Activated naive CD4-positive, alpha-beta T cell (primary cell): Measurements from ENCODE around the gene PLPP2.
A peak's percentile ranks its signal among the peaks of the same experiment; 100 is the strongest.
"Not testable (repeated sequence)": the region's sequence is repeated elsewhere in the genome, so short reads cannot be mapped to it uniquely, and the experiment has no call there.

ENCODE experiments used
- DNase-seq, 4 experiments: peaks; one replicate each; lab custom pipeline; 2025; lab: John Stamatoyannopoulos, UW

The PLPP2 gene

DNA sequence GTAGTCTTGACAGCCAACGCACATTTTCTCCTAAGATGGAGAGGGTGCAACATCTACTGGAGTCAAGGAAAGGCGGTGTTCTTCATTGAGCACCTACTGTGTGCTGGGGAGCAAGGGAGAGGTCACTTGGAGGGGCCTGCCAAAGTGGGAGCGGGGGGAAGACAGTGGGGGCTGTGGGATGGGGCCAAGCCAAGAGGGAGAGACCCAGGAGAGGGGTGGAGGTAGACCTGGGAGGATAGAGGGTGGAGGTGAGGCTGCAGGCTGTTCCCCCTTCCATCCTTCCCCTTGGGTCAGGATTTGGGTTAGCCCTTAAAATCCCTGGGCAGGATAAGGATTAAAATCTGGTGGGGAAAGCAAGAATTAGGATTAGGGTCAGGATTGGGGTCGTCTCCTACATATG is 1.7 kb upstream of the PLPP2 start:
- DNase-seq: no peak

DNA sequence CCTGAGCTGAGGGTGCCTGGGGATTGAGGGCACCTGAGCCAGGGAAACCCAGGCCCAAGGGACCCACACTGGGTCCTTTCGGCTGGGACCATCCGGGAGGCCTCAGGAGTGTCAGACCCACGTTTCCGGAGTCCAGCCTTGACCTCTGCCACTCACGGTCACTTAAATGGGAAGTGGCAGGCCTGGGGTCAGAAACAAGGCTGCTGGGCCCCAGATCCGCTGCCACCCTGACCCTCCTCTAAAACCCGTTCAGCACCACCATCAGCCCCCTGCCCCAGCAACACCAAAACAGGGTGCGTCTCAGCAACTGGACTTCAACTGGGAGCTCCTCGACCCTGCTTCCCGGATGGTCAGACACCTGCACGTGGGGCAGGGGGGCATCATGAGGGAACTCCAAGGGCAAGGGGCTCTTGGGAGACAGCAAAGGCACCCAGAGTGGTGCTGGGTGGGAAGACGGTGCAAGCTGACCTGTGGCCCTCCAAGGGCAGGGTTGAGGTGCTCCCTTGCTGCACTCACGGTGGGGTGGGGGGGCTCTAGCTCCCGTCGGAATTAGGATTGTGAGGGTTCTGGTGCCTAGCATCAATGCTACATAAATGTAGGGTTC is 1.2 kb upstream of the PLPP2 start:
- no peak for DNase-seq

DNA sequence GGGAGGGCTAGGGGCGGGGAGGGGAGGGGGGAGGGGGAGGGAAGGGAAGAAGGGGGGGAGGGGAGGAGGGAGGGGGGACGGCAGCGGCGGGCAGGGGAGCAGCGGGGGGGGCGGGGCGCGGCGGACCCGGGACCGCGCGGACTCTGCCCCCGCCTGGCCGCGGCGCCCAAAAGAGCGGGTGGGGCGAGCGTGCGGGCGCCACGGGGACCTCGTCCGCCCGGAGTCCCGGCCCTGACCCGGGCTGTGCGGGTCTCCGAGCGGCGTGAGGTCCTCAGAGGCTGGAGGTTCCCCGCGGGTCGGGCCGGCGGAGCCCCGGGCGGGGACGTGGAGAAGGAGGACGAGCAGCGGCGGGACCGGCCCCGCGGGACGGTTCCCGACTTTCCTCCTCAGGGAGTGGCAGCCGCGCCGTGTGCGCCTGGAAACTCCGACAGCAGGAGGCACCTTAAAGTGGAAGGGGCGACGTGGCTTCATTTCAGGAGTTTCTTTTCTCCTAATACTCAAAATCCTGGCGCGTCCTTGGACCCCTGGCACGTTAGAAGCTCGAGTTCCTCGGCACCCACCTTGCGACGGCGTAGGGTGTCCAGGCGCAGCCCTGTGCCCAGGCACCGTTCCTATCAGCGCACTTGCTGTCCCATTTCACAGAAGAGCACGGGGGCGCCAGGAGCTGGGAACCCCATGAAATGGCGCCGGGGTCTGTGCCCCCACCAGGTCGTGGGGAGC is 518 bp upstream of the PLPP2 start:
- no peak for DNase-seq

DNA sequence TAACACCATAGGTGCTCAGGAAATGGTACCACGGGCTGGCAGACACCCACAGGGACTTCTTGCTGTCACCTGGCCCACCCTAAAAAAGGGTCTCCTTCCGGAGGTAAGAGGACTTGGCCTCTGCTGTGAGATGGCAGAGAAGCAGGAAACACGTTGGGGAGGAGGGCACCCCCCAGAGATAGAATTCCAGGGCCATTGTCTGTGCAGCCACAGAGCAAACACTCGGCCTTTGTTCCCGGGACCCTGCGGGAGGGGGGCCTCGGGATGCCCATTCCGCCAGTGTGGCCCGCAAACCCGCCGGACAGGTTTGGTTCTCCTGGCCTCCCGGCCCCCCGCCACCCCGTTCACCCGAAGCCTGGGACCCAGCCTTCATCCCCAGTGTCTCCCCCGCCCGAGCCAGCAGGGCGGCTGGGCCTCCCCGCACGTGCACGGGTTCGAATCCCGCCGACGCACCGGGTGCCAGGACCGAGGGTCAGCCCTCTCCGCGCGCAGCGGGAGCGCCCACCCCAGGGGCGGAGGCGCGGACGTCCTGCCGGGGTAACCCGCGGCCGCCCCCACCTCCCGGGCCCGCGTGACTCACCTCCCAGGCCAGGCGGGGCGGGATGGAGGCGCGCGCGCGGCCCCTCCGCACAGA is 714 bp downstream of the PLPP2 start:
- peak in 1 of 4 experiments; percentile 19 for DNase-seq

DNA sequence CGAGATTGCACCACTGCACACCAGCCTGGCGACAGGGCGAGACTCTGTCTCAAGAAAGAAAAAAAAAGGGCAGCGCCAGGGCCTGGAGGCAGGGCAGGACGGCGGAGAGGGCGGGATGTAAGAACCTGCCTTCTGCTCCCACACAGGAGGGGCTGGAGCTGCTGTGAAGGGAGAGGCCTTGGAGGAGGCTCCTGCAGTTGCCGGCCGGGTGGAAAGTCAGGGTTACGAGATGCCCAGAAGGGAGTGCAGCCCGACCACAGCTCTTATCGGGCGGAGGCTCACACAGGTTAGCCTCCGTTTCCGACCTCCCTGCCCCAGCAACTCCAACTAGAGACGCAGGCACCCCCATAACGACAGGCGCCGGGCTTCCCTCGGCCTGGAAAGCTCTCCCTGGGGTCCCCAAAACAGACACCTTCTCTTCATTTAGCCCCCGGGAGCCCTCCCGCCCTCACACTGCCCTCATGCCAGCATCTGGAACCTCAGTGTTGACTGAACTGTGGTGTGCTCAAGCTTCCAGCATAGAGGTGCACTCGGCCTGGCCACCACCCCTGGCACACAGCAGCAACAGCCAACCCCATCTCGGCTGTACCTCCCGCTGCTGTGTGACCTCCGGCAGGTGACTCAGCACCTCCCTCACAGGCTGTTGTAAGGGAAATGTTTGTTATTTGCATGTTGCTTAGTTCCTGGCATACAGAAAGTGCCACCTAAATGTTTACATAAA is 1.4 kb downstream of the PLPP2 start:
- no peak for DNase-seq

DNA sequence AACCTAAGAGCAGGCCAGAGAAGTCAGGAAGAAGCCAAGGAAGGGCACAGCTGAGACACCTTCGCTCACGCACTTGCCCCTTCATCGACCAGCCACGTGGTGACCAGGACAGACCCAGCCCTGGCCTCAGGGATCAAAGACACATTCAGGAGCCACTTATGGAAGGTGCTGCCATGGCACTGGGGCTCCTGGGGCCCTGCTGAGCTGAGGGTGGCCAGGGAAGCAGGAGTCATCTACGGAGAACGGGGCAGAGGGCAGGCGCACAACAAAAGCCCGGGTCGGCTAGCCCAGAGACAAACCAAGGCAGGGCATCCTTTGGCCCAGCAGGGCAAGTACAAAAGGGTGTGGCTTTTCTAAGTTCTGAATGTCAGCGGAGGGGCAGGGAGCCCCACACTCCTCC is 2.3 kb downstream of the PLPP2 start:
- DNase-seq: no peak

DNA sequence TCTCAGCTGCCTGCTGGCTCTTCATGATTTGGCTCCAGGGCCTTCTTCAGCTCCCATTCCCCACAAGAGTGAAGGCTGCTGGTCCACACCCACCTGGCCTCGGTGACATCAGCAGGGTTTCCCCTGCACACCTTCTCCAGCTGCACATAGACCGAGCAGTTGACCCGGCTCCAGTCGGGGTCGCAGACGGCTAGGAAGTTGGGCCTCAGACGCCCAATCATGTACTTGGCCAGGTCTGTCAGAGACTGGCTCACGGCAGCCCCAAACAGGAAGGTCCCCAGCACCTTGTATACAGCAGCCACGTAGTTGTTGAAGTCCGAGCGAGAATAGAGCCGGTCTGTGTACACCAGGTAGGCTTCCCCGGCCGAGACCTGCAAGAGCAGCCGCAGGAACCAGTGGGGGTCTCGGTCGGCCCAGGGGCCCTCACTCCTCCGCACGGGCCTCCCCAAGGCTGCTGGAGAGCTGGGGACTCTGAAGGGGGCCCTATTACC is 3.8 kb downstream of the PLPP2 start:
- DNase-seq: no peak

DNA sequence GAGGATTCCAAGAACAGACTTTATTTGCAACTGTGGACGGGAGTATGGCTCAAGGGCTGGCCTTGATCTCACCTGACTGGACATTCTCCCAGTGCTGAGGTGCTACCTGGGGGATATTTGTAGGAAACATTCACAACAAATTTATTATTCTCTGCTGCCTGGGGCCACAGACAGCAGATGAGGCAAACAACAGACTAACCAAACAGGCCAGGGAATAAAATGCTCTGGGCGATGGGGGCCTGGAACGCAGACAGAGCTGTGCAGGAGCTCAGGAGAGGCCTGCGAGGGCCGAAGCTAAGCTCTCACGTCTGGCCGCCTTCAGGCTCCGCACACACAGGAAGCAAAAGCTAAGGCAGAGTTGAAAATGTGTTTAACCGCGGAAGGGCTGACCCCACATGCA is 7.8 kb downstream of the PLPP2 start:
- no peak for DNase-seq

DNA sequence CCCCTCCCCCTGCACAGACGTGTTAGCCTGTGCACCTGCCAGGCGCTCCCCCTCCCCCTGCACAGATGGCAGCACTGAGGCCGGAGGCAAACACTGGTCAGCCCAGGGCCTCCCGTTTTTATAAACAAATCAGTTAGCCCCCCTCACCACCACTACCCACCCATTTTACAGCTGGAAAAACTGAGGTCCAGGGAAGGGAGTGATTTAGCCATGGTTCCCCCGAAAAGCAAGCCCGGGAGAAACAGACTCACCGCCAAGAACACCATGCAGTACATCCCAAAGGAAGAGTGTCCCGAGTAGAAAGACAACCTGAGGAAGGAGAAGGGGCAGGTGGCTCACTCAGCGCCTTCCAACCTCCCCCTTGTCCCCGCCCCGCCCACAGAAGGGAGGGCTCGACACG is 8.7 kb downstream of the PLPP2 start:
- no peak for DNase-seq

DNA sequence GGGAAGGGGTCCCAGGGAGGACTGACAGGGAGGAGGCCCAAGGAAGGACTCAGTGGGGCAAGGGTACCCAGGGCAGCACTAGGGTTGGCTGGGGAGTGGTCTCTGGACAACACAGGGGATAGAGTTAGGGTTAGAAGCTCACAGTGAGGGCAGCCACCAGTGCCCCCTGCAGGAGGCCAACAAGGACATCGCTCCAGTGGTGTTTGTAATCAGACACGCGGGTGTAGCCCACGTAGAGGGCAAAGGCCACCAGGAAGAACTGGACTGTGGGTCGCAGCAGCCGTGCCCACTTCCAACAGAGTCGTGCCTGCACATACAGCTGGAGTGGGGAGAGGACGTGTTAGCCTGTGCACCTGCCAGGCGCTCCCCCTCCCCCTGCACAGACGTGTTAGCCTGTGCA is 9.2 kb downstream of the PLPP2 start:
- DNase-seq: no peak

DNA sequence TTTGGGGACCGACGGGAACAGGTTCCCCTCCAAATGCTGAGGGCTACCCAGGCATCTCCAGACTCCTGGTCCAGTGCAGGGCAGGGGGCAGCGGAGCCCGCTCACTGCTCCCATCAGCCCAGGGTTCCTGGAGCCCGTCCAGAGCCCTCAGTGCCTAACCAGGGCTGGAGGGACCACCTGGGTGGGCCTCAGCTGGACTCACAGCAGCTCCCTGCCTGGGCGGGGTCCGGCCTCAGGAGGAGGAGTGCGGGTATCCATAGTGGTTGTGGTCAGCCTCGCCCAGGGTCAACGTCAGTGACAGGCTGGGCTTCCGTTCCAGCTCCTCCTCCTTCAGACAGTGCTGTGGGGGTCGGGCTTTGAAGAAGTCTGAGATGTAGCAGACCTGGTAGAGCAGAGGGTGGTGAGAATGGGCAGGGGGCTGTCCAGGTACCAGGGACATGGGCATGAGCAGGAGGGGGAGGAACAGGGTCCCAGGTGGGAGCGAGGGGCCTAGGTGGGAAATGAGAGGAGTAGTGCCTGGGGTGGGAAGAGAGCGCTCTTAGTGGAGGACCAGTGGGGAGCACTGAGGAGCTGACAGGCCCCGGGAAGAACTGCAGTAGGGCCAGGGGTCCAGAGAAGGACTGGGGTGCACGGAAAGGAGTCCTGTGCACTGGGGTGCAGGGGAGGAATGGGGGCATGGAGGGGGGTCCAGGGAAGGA is 9.9 kb downstream of the PLPP2 start:
- DNase-seq: no peak

DNA sequence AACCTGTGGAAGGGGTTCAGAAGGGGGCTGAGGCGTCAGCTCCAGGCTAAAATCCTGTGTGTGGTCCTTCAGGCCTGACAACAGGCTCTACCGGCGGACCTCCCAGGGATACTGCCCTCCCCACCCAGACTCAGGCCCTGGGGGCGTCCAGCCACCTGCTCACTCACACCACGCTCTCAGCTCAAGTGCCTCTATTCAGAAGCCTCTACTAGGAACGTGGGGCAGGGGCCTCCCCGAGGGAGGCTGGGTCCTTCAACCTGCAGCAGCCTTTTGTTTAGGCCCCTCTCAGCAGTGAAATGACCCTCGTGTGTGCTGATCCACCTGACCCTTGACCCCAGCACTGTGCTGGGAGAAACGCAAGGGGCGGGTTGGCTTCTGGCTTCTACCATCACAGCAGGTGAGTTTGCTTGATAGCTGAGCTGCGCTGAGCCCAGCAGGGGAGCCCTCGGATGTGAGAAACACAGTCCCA is 10.6 kb downstream of the PLPP2 start:
- DNase-seq: no peak

DNA sequence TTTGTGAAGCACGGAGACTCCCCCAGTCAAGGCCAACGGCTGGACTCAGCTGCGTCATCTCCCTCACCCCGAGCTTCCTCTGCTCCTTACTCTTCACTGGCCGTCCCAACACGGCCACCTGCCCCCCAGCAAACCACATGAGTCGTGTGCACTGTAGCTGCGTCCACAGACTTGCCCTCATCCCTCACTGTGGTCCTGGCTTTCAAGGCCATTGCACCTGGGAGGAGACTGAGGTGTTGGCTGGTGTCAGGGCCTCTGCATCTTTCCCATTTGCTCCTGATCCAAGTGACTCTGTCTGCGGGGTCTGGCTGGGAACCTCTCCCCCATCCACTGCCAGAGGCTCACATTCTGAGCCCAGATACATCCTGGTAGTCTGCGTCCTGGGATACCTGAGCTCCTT is 11.5 kb downstream of the PLPP2 start:
- DNase-seq: no peak

DNA sequence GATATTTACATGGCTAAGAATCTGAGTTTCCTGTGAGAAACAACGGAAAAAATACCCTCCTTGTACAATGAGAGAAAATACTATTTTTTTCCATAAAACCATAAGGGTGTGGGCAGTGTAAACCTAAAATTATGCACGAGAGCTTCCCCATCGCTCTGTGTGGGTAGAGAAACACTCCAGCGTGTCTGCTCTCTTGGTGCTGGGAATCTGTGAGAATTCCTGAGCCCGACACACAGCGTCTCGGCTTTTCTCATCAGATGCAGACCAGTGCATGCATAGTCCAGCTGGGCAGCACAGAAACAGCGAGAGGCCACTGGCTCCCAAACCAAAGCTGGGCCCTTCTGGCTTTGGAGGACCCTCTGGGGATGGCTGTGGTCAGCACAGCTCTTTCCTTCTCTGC is 12.0 kb downstream of the PLPP2 start:
- DNase-seq: no peak

DNA sequence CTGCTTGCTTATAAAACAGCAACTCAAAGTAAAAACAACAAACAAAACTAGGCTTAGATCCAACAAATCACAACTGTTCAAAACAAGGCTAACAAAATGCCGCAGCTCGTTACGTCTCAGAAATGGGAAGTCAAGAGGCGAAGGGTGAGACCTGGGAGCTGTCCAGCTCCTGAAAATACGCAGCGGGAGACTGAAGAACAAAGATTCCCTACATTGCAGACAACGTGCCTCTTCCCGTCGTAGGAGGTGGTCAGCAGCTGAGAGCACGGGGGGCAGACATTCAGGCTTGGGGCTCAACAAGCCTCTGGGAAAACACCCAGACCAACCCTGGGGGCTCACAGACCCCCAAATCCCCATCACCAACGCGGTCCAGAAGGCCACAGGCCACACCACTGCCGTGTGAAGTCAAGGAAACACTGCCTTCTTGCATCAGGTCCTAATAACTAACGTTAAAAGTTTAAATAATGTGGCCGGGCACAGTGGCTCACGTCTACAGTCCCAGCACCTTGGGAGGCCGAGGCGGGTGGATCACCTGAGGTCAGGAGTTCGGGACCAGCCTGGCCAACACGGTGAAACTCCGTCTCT is 13.5 kb downstream of the PLPP2 start:
- no peak for DNase-seq

DNA sequence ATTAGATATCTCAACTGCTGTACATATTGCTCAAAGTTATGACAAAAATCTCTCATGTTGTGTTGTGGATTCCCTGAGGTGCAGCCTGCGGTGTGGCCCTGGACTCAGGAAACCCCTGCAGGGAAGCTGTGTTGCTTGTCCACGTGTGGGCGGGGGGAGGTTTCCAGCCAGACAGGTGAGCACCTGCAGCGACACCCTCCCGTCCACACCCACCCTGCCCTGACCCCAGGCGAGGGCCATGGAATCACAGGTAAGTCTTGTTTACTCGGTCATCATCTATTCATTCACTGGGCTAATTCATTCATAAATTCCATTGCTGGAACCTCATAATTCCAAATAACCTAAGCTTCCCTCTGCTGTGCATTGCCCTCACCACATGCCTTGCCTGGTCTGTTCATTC is 14.1 kb downstream of the PLPP2 start:
- no peak for DNase-seq

DNA sequence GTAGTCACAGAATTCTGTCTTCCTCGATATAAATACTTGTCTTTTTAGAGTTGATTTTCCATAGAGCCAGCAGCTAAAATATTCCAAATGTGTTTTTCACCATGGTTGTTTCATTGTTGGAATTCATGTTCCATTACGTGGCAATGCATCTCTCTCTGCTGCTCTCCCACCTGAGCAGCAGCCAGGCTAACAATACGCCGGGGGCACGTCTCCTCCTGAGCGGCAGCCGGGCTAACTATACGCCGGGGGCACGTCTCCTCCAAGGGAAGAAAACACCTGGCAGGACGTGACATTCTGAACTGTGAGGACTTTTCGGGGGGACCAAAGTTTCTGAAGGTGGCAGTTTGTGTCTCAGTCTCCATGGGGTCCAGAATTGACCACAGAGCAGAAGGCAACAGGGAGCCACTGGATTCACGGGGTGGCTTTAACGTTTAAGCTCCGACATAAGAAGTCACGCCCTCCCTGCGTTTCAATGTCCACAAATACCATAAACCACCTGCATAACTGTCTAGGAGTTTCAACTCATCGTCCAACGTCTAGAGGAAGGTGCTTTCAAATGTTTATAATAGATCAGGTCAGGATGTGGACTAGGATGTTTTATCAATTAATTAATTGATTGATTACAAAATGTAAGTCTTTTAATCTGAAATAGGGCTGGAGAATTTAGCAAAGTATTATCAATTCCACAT is 15.1 kb downstream of the PLPP2 start:
- DNase-seq: no peak

DNA sequence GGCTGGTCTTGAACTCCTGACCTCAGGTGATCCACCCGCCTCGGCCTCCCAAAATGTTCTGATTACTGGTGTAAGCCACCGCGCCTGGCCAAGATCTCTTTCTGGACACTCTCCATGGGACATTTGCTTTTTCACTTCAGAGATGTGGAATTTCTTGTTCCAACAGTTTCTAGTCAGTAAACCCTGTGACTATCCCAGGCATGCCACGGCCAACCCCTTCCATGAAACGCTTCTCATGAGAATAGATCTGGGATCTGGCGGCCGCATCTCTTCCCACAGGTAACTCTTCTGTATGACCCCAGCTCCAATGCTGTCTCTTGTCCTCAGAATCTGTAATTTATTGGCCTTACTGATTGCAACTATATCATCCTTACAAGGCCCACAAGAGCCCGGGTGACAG is 16.2 kb downstream of the PLPP2 start:
- no peak for DNase-seq

DNA sequence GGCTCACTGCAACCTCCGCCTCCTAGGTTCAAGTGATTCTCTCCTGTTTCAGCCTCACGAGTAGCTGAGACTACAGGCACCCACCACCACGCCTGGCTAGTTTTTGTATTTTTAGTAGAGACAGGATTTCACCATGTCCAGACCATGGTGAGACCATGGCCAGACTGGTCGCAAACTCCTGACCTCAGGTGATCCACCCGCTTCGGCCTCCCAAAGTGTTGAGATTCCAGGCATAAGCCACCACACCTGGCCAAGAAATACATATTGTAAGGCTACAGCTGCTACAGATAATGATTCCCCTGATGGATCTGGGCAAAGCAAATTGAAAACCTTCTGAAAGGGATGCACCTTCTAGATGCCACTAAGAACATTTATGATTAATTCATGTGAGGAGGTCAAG is 17.8 kb downstream of the PLPP2 start:
- DNase-seq: no peak

DNA sequence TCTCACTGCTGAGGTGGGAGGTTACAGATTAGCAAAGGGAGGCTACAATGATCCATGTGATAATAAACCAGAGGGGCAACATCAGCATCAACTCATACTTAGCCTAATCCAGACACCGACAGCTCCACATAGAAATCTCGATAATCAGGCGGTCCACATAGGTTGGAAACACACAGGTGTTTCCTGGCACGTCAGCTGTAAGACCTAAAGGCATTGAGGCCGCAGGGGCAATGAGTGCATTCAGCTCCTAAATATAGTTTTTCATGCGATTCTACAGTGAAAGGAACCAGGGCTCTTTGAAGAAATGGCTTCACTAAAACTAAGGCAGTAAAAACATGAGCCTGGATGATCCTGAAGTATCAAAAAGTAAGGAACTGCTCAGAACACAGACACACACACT is 19.3 kb downstream of the PLPP2 start:
- DNase-seq: no peak

DNA sequence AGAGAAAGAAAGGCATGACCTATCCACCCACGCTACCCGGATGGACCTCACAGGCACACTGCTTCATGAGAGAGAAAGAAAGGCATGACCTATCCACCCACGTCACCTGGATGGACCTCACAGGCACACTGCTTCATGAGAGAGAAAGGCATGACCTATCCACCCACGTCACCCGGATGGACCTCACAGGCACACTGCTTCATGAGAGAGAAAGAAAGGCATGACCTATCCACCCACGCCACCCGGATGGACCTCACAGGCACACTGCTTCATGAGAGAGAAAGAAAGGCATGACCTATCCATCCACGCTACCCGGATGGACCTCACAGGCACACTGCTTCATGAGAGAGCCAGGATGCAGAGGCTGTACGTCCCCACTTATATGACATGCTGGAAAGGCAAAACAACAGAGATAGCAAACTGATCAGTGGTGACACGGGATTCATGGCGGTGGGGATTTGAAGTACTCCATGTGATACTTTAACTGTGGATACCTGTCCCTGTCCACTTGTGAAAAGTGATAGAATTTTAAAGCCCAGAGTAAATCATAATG is 20.4 kb downstream of the PLPP2 start:
- not testable (repeated sequence) for DNase-seq
